GM12878 (cell line): ENCODE results near the gene PTBP3. TPM values are rescaled to one million over a fixed set of nuclear protein-coding genes. Genes with fewer than 3 reads are reported as not detected.

Experiments used
- ATAC-seq: fragments of 200-7000 bp; cut with Tn5 transposase; 3 replicates; pipeline ENCODE4 v1.9.1; 2020; ENCODE audit warnings: mild to moderate bottlenecking, moderate library complexity
- BruUV-seq: library from RNA; stranded (reverse); fragments of 400-500 nt; replicated peaks from 2 replicates; lab custom pipeline; 2021; lab: Mats Ljungman, UMichigan
- CTCF ChIA-PET: fragments of 300-600 bp; sonication (Branson Sonifier 250); formaldehyde crosslinking; extraction: SDS; loops from one replicate; lab custom pipeline; 2021; ENCODE audit warnings: inconsistent platforms; lab: Yijun Ruan, JAX
- POLR2A ChIA-PET: fragments of 350-600 bp; formaldehyde crosslinking; extraction: SDS; loops from one replicate; lab custom pipeline; 2021; ENCODE audit warnings: inconsistent platforms; lab: Charles Lee
- RAD21 ChIA-PET: fragments of 300-600 bp; sonication (Branson Sonifier 250); formaldehyde crosslinking; loops from one replicate; lab custom pipeline; 2023; ENCODE audit warnings: antibody characterized with exemption; ENCODE audit not compliant: unreplicated experiment; lab: Charles Lee
- SMC1A ChIA-PET: fragments of 300-600 bp; sonication (Branson Sonifier 250); formaldehyde crosslinking; loops from one replicate; lab custom pipeline; 2023; ENCODE audit not compliant: unreplicated experiment, uncharacterized antibody; lab: Charles Lee
- DNase-seq: peaks from one replicate; pipeline ENCODE4 v3.0.0-alpha.2; 2011; ENCODE audit warnings: low read depth, low spot score
- FAIRE-seq: peaks from 3 replicates; lab custom pipeline; 2011; peaks lifted over from hg19 to GRCh38; lab: Jason Lieb, UNC
- H2AFZ ChIP-seq: 2 replicates; pipeline ENCODE4 v1.6.0; 2011; ENCODE audit warnings: low read depth, low read length, control low read depth; ENCODE audit not compliant: control insufficient read depth
- H3K27ac ChIP-seq: 2 replicates; pipeline ENCODE4 v1.5.1; 2011; ENCODE audit warnings: control low read depth; ENCODE audit not compliant: control insufficient read depth, insufficient read depth
- H3K27me3 ChIP-seq, 2 experiments: replicated peaks in 1 of 2; 2 replicates each; pipeline versions ENCODE4 v1.6.0 to v1.6.1; 2011; ENCODE audit warnings: low read length in 1 of 2; ENCODE audit not compliant: control insufficient read depth in 2 of 2, insufficient read depth in 2 of 2
- H3K36me3 ChIP-seq, 2 experiments: 2 replicates each; pipeline ENCODE4 v1.5.1; 2011; ENCODE audit warnings: low read length in 1 of 2; ENCODE audit not compliant: control insufficient read depth in 2 of 2, insufficient read depth in 2 of 2
- H3K4me1 ChIP-seq: 2 replicates; pipeline ENCODE4 v1.6.1; 2011; ENCODE audit warnings: mild to moderate bottlenecking, low read length, moderate library complexity, mixed read lengths; ENCODE audit not compliant: control insufficient read depth, insufficient read depth
- H3K4me2 ChIP-seq: 2 replicates; pipeline ENCODE4 v1.6.0; 2011; ENCODE audit warnings: control low read depth; ENCODE audit not compliant: control insufficient read depth, insufficient read depth
- H3K4me3 ChIP-seq: fragments of 200-600 bp; sonication (generic); 2 replicates; pipeline ENCODE4 v1.5.1; 2016
- H3K79me2 ChIP-seq: 2 replicates; pipeline ENCODE4 v1.6.0; 2011; ENCODE audit warnings: low read length; ENCODE audit not compliant: control insufficient read depth, insufficient read depth
- H3K9ac ChIP-seq: 2 replicates; pipeline ENCODE4 v1.8.0; 2011; ENCODE audit warnings: low read length, control low read depth, mixed read lengths; ENCODE audit not compliant: control insufficient read depth, insufficient read depth
- H3K9me3 ChIP-seq: replicated peaks from 3 replicates; pipeline ENCODE4 v1.5.1; 2011; ENCODE audit warnings: mild to moderate bottlenecking, low read length; ENCODE audit not compliant: control insufficient read depth, insufficient read depth
- H4K20me1 ChIP-seq: 2 replicates; pipeline ENCODE4 v1.6.0; 2011; ENCODE audit not compliant: control insufficient read depth, insufficient read depth
- E2F4 ChIP-seq: IDR thresholded peaks from 2 replicates; pipeline ENCODE4 v1.6.1; 2012; ENCODE audit warnings: low read depth, low read length, improper control_type of control experiment
- JUNB ChIP-seq: IDR thresholded peaks from 2 replicates; pipeline ENCODE4 v1.6.1; 2016; ENCODE audit warnings: antibody characterized with exemption, mild to moderate bottlenecking
- MLLT1 ChIP-seq: fragments of 450-650 bp; IDR thresholded peaks from 2 replicates; pipeline ENCODE4 v1.6.1; 2016; ENCODE audit warnings: mild to moderate bottlenecking
- MTA3 ChIP-seq: IDR thresholded peaks from 2 replicates; pipeline ENCODE4 v1.6.1; 2012; ENCODE audit warnings: low read length, inconsistent platforms, borderline replicate concordance
- NFIC ChIP-seq: IDR thresholded peaks from 2 replicates; pipeline ENCODE4 v1.6.1; 2012; ENCODE audit warnings: low read depth, mild to moderate bottlenecking, inconsistent platforms, low read length, moderate library complexity
- RB1 ChIP-seq: fragments of 450-650 bp; formaldehyde crosslinking; IDR thresholded peaks from 2 replicates; pipeline ENCODE4 v1.6.1; 2017; ENCODE audit warnings: mild to moderate bottlenecking, borderline replicate concordance
- STAT1 ChIP-seq: fragments of 450-650 bp; conservative IDR thresholded peaks from 2 replicates; pipeline ENCODE4 v1.6.1; 2014; ENCODE audit warnings: antibody characterized with exemption, mild to moderate bottlenecking
- WGBS: methylation state at CpG from one replicate; pipeline ENCODE4 v1.1.6; 2016; ENCODE audit warnings: low lambda C conversion rate; ENCODE audit not compliant: insufficient replicate concordance, insufficient coverage; ENCODE audit errors: missing lambda C conversion rate; 5-methylcytosine and 5-hydroxymethylcytosine counted together
- in situ Hi-C: fragments of 300-500 bp; cut with MboI; formaldehyde crosslinking; loops from 9 replicates; pipeline ENCODE4 v1.14.3; 2018; ENCODE audit warnings: mixed read lengths
- intact Hi-C: fragments of 100-400 bp; cut with micrococcal nuclease; formaldehyde crosslinking; loops from one replicate; pipeline ENCODE4 v1.14.2; 2022; ENCODE audit not compliant: unreplicated experiment
- polyA plus RNA-seq, 11 experiments: library from polyadenylated mRNA; depleted of rRNA in 4 of 11; unstranded in 6 of 11; stranded (reverse) in 5 of 11; fragments of >200 nt; fragmentation: Nextera tagmentation in 4 of 11; fragmentation: Illumina TruSeq in 1 of 11; extraction: Ambion mirVana in 4 of 11; extraction: Trizol in 1 of 11; gene quantifications; 1 replicate in 1 of 11; 2 replicates in 10 of 11; pipeline versions ENCODE4 v1.2.1 to v1.2.3, GENCODE V29; 2011 to 2016; ENCODE audit warnings: inconsistent platforms in 2 of 11, missing spikeins in 2 of 11, low read depth in 1 of 11
- total RNA-seq, 4 experiments: library from RNA; depleted of rRNA in 3 of 4; stranded (reverse); fragments of >200 nt in 3 of 4; fragmentation: Illumina TruSeq in 1 of 4; extraction: Trizol in 1 of 4; gene quantifications; 2 replicates each; pipeline versions ENCODE4 v1.2.1 to v1.2.3, GENCODE V29; 2013 to 2021
- TF ChIP-seq, protein P1 (sequence below): fragments of 450-650 bp; IDR thresholded peaks from 2 replicates; pipeline ENCODE4 v1.6.1; 2017; ENCODE audit warnings: mild to moderate bottlenecking, moderate library complexity

PTBP3 gene
- total and polyA plus RNA-seq, 10 of the 15 experiments (the other 5 are each of a cell fraction or from before 2014, with no cell fraction given), result 12.5 to 104 (median 52.7) TPM

GRCh38 chr9:112351184-112351583 is 17.8 kb upstream of the PTBP3 start (continued):
- TF ChIP-seq STAT1 (no peak), E2F4 (no peak), JUNB (no peak), MTA3 (no peak), RB1 (no peak)
- TF ChIP-seq, all 136 proteins: peak for 0

GRCh38 chr9:112349008-112349333 is 15.6 kb upstream of the PTBP3 start:
- ChIA-PET RAD21 (no interaction called here), CTCF (no interaction called here), SMC1A (no interaction called here), POLR2A (no interaction called here)
- Histone ChIP-seq H3K36me3 (no peaks in the 10 kb centered on the region), H2AFZ (peak overlapping the region; percentile 76; the same call in 1 of the 2 replicates), H3K9me3 (no peaks in the 10 kb centered on the region), H3K27me3 (no peaks in the 10 kb centered on the region), H3K79me2 (no peaks in the 10 kb centered on the region), H3K4me2 (no peak overlapping the region), H3K4me1 (no peaks in the 10 kb centered on the region), H3K9ac (no peak overlapping the region), H3K27ac (no peak overlapping the region), H4K20me1 (no peaks in the 10 kb centered on the region), H3K4me3 (peak overlapping the region; percentile 21; the same call in 1 of the 2 replicates)
- intact Hi-C loops (no loop called here), in situ Hi-C loops (no loop called here)
- no peak for ATAC-seq
- no TSS peak for BruUV-seq
- TF ChIP-seq NFIC, result no peak
- TF ChIP-seq MLLT1, result no peak
- TF ChIP-seq, protein P1, sequence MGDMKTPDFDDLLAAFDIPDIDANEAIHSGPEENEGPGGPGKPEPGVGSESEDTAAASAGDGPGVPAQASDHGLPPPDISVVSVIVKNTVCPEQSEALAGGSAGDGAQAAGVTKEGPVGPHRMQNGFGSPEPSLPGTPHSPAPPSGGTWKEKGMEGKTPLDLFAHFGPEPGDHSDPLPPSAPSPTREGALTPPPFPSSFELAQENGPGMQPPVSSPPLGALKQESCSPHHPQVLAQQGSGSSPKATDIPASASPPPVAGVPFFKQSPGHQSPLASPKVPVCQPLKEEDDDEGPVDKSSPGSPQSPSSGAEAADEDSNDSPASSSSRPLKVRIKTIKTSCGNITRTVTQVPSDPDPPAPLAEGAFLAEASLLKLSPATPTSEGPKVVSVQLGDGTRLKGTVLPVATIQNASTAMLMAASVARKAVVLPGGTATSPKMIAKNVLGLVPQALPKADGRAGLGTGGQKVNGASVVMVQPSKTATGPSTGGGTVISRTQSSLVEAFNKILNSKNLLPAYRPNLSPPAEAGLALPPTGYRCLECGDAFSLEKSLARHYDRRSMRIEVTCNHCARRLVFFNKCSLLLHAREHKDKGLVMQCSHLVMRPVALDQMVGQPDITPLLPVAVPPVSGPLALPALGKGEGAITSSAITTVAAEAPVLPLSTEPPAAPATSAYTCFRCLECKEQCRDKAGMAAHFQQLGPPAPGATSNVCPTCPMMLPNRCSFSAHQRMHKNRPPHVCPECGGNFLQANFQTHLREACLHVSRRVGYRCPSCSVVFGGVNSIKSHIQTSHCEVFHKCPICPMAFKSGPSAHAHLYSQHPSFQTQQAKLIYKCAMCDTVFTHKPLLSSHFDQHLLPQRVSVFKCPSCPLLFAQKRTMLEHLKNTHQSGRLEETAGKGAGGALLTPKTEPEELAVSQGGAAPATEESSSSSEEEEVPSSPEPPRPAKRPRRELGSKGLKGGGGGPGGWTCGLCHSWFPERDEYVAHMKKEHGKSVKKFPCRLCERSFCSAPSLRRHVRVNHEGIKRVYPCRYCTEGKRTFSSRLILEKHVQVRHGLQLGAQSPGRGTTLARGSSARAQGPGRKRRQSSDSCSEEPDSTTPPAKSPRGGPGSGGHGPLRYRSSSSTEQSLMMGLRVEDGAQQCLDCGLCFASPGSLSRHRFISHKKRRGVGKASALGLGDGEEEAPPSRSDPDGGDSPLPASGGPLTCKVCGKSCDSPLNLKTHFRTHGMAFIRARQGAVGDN, result no peak
- 30% methylated on average over 4 of the region's 4 CpGs for WGBS
- DNase-seq, result no peak
- FAIRE-seq, result no peak
